Cardiac muscle cell (in vitro differentiated cells and primary cell): ENCODE measurements around the gene SH3RF1. TPM values are rescaled to one million over a fixed set of nuclear protein-coding genes. Genes with fewer than 3 reads are reported as not detected.

Experiments
- DNase-seq, 2 donors: peaks; one replicate each; pipeline versions ENCODE4 v3.0.0 to v3.0.0-alpha.2; 2010 to 2017; ENCODE audit warnings: low read depth in 1 of 2, low spot score in 1 of 2
- H3K27ac ChIP-seq: fragments of 200-600 bp; sonication (generic); 2 replicates; pipeline ENCODE4 v1.5.1; 2016
- H3K27me3 ChIP-seq: fragments of 200-600 bp; sonication (generic); 2 replicates; pipeline ENCODE4 v1.6.0; 2016; ENCODE audit warnings: control low read depth
- H3K36me3 ChIP-seq: fragments of 200-600 bp; sonication (generic); 2 replicates; pipeline ENCODE4 v1.5.1; 2016; ENCODE audit warnings: control low read depth
- H3K4me1 ChIP-seq: fragments of 200-600 bp; sonication (generic); 2 replicates; pipeline ENCODE4 v1.8.1; 2017; ENCODE audit warnings: low read depth, mild to moderate bottlenecking, mixed run types
- H3K4me3 ChIP-seq: fragments of 200-600 bp; sonication (generic); 2 replicates; pipeline ENCODE4 v1.5.1; 2016; ENCODE audit warnings: mild to moderate bottlenecking
- H3K9me3 ChIP-seq: fragments of 200-600 bp; sonication (generic); 2 replicates; pipeline ENCODE4 v1.5.1; 2017; ENCODE audit warnings: low read depth, mild to moderate bottlenecking, control low read depth
- polyA plus RNA-seq: library from polyadenylated mRNA; unstranded; fragments of >200 nt; fragmentation: Nextera tagmentation; extraction: Ambion mirVana; gene quantifications from 2 replicates; pipeline ENCODE4 v1.2.1, GENCODE V29; 2016
- total RNA-seq: library from RNA; depleted of rRNA; stranded (reverse); fragments of >200 nt; gene quantifications from 2 replicates; pipeline ENCODE4 v1.2.3, GENCODE V29; 2016
- TF ChIP-seq, protein P1 (sequence below): IDR thresholded peaks from 2 replicates; pipeline ENCODE4 v1.5.1; 2012; ENCODE audit warnings: low read depth, mild to moderate bottlenecking, low read length

The SH3RF1 gene
- total and polyA plus RNA-seq, 2 experiments from 2014 or later = 3.4 to 4.3 TPM

DNA sequence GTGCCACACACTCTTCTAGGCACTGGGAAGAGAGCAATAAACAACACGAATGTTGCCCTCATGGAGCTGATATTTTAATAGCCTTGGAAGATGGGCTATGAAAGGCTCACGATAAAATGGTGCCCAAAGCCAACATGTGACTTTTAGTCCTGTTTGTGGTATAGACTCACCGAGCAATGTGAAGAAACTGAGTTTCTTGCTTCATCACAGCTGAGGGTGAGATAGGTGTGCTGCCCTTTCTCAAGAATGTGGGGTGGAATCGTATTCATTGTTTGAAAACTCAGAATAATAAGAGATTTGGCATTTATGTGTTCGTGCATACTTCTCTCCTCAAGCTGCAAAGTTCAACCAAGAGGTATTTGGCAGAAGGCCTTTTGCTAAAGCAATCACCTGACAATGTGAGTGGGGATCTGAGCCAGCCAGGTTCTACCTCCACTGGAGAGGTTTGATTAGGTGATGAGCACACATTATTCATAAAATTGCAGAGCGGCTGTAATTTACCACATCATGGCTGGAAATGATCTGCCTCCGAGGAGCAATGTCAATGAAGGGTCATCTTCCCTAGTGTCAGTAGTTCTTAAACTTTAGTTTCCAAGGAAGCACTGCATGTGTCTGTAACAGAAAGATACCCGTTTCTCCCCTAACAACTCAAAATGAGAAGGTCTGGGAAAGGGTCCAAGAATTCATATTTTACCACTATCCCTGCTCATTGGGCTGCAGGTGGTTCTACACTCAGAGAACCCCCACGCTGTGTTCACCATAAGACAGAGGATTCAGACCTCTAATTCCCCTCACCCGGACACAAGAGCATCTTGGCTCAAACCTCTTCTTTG lies 218.8 kb downstream of the SH3RF1 start:
- DNase-seq = no peak
- H3K27me3 ChIP-seq = peaks cover 15% of the 10 kb centered on the region
- no peaks in the 10 kb centered on the region for H3K9me3 ChIP-seq
- TF ChIP-seq, protein P1, sequence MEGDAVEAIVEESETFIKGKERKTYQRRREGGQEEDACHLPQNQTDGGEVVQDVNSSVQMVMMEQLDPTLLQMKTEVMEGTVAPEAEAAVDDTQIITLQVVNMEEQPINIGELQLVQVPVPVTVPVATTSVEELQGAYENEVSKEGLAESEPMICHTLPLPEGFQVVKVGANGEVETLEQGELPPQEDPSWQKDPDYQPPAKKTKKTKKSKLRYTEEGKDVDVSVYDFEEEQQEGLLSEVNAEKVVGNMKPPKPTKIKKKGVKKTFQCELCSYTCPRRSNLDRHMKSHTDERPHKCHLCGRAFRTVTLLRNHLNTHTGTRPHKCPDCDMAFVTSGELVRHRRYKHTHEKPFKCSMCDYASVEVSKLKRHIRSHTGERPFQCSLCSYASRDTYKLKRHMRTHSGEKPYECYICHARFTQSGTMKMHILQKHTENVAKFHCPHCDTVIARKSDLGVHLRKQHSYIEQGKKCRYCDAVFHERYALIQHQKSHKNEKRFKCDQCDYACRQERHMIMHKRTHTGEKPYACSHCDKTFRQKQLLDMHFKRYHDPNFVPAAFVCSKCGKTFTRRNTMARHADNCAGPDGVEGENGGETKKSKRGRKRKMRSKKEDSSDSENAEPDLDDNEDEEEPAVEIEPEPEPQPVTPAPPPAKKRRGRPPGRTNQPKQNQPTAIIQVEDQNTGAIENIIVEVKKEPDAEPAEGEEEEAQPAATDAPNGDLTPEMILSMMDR = no peak
- H3K4me3 ChIP-seq = no peak overlapping the region
- H3K27ac ChIP-seq = no peak overlapping the region
- no peaks in the 10 kb centered on the region for H3K36me3 ChIP-seq
- no peaks in the 10 kb centered on the region for H3K4me1 ChIP-seq

DNA sequence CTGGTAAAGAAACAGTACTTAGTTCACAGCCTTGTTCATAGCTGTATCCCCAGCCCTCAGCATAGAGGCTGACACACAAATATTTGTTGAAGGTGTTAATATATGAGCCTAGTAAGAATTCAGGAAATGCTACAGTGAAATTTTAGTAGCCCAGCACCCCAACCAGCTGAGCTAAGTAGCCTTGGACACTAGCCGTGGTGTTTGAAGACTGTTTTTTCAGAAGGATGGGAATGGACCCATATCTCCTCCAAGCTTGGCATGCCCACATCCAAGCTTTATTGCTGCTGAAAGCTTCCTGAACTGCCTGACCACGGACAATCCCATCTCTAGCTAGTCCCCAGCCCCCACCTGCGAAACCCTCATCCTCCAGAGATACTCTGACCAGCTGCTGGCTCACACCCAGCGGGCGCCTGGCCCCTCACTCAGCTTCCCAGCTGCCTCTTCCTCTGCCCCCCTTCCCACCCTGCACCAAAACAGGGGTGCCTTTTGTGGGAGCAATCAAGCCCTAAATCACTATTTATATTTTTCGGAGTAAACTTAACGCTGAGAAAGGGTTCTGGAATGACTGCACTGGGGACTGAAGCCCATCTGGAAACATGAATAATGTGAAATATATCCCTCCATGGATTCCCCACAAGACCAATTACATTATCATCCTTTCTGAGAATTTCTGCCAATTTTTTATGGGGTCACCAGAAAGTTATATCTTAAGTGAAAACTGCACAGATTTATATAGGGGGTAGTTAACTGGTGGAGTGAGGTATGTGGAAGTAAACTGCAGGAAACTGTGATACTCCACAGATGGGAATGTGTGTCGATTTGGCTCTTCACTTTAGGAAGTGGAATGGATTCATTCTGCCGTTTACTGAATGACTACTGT lies 219.6 kb downstream of the SH3RF1 start:
- TF ChIP-seq, protein P1 = no peak
- H3K27ac ChIP-seq = no peak overlapping the region
- H3K36me3 ChIP-seq = no peaks in the 10 kb centered on the region
- H3K9me3 ChIP-seq = no peaks in the 10 kb centered on the region
- no peak overlapping the region for H3K4me3 ChIP-seq
- no peaks in the 10 kb centered on the region for H3K4me1 ChIP-seq
- DNase-seq = no peak
- H3K27me3 ChIP-seq = peaks cover 15% of the 10 kb centered on the region

DNA sequence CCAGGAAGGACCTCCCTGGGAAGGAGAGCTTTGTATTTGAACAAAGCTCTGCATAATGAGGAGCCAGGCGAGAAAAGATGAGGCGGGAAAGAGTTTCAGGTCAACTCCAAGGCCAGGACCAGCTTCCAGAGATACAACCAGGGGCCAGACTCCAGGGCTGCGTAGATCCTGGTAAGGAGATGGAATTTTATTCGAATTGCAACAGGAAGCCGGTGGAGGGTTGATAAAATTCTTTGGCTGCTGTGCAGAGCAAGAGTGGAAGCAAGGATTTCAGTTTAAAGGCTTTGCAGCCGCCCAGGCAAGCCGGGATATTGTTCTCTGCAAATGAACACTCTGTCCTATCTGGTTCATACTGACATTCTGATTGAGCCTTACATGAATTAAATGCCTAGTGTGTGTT lies 220.5 kb downstream of the SH3RF1 start:
- Histone ChIP-seq H3K4me1 (no peaks in the 10 kb centered on the region), H3K36me3 (no peaks in the 10 kb centered on the region), H3K27me3 (peaks cover 15% of the 10 kb centered on the region), H3K4me3 (no peak overlapping the region), H3K9me3 (no peaks in the 10 kb centered on the region), H3K27ac (no peak overlapping the region)
- DNase-seq = peak in 1 of 2 donors; percentile 65
- TF ChIP-seq, protein P1 = no peak

DNA sequence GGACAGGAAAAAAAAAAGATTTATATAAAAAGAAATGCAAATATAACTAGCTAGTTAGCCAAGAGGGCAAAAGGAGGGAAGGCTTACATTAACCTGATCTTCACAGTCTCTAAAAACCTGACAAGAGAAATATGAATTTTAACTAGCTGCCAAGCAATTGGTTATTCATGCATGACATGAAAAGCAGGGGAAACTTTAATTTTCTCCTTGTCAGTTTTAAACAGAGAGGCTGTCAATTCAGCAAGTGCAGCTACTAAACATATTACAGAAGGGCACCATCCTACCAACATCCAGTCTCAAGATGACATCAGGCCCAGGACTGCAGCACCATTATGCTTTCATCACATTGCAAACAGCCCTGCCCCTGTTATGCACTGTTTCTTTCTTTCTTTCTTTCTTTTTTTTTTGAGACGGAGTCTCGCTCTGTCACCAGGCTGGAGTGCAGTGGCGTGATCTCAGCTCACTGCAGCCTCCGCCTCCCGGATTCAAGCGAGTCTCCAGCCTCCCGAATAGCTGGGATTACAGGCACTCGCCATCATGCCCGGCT lies 221.8 kb downstream of the SH3RF1 start:
- peaks cover 15% of the 10 kb centered on the region for H3K27me3 ChIP-seq
- no peak overlapping the region for H3K27ac ChIP-seq
- H3K36me3 ChIP-seq = no peaks in the 10 kb centered on the region
- no peaks in the 10 kb centered on the region for H3K9me3 ChIP-seq
- TF ChIP-seq, protein P1 = no peak
- no peak for DNase-seq
- H3K4me1 ChIP-seq = no peaks in the 10 kb centered on the region
- H3K4me3 ChIP-seq = no peak overlapping the region

DNA sequence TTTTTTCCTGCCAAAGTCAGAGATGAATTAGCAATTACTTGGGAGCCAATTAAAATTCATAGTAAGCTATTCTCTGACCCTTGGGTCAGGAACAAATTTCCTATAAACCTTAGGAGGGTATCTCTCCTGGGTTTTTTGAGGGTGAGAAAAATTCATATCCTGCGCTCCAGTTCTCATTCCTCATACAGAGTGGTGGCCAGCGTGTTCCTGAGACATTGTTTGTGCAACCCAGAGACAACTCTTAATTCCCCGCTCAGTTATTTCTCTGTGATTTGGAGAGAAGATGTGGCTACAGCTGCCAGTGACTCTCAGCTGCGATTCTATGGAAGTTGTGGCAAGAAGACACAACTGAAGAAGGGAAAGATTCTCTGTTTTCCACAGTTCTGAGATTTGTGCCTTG lies 222.8 kb downstream of the SH3RF1 start:
- Histone ChIP-seq H3K27me3 (peaks cover 15% of the 10 kb centered on the region), H3K36me3 (no peaks in the 10 kb centered on the region), H3K27ac (no peak overlapping the region), H3K9me3 (no peaks in the 10 kb centered on the region), H3K4me3 (no peak overlapping the region), H3K4me1 (no peaks in the 10 kb centered on the region)
- DNase-seq = no peak
- TF ChIP-seq, protein P1 = no peak
